ENCODE results near the gene FARS2.
"Not testable (repeated sequence)": the region's sequence is repeated elsewhere in the genome, so short reads cannot be mapped to it uniquely, and the experiment has no call there.

Gene FARS2

DNA sequence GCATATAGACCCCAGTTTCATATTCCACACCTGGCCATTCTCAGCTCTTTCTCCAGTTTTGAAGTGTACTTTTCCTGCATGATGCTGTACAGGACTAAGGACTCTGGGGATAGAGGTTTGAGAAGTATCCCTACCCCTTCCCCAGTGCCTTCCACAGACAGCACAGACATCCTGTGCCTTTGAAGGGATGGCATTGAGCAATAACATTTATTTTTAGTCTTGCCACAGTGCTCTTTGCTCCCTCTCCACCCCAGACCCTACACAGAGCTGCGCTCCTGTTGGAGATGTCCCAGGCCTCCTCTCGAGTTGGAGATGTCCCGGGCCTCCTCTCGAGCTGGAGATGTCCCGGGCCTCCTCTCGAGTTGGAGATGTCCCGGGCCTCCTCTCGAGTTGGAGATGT, 275.8 kb downstream of the FARS2 start:
- no peak for DNase-seq (ENCODE audit: low read depth)

DNA sequence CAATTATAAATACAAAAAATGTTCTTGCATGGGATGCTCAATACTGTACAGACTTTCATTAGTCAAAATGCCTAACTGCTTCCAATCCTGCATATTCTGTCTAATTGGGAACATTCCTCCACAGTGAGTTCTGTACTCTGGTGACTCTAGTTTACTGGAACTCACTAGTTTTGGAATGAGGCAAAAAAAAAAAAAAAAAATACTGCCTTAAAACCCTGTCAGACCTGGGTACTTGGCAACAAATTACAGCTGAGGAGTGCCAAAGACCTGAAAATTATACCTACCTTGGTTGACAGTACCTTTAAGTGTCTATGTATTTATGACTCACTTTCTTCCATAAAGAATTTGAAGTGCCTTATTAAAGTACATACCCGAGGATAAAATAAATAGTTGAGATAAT, 276.7 kb downstream of the FARS2 start:
- DNase-seq (ENCODE audit: low read depth), result no peak

DNA sequence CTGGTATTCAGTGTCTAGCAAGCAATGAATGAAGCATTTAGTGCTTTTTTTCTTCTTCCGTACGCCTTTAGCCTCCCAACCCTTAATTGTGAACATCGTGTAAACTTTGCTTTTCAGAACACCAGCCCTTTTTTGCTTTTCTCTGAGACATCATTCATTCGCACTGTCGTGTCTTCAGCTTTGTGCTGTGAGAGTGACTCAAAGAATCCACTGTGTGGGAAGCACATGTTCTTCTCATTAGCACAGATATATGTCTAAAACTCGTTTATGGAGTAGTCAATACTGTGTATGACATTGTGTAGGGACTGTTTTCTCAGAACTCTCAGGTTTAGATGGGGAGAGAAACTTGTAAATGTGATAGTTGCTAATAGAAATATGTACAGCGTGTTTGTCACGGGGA, 279.1 kb downstream of the FARS2 start:
- no peak for DNase-seq (ENCODE audit: low read depth)

DNA sequence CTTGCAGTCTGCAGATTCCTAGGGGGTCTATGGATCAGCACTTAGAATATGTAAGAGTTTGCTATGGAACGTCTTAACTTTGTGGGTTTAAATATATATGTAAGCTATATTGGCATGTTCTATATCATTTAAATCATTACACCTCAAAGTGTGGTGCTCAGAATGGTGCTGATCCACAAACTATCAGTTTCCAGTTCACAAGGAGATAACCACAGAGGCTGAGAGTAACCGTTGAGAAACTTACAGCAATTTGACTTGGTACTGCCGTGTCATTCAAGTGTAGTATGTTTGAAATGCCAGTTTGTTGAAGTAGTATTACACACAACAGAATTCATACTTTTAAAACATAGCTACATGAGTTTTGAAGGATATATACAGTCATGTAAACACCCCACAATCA, 279.7 kb downstream of the FARS2 start:
- no peak for DNase-seq (ENCODE audit: low read depth)

DNA sequence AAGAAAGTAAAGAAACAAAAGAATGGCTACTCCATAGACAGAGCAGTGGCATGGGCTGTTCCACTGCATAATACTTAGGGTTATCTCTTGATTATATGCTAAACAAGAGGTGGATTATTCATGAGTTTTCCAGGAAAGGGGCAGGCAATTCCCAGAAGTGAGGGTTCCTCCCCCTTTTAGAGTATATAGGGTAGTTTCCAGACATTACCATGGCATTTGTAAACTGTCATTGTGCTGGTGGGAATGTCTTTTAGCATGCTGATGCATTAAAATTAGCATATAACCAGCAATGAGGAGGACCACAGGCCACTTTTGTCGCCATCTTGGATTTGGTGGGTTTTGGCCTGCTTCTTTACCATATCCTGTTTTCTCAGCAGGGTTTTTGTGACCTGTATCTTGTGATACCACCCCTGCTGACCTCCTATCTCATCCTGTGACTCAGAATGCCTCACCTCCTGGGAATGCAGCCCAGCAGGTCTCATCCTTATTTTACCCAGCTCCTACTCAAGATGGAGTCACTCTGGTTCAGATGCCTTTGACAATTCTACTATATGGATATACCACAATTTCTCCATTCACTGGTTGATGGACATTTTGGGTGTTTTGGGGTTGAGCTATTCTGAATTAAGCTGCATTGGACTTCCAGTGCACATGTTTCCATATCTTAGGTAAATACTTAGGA, 280.6 kb downstream of the FARS2 start:
- DNase-seq (ENCODE audit: low read depth), result no peak

DNA sequence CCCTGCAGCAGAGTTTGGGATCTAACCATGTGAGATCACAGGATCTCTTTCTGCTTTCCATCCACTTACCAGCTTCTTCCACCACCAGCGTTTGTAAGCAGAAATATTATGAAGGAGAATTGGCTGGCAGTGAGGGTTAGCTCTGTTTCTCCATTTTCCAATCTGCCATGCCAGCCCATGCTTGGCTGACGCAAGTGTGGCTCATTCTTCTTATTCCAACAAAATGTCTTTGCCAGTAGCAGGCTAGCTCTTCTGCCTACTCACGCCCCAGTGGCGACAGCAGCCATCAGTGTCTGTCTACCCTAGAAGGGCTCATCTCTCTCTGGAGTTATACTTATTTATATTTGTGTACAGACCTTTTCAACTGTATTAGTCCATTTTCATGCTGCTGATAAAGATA, 286.2 kb downstream of the FARS2 start:
- DNase-seq (ENCODE audit: low read depth), result no peak

DNA sequence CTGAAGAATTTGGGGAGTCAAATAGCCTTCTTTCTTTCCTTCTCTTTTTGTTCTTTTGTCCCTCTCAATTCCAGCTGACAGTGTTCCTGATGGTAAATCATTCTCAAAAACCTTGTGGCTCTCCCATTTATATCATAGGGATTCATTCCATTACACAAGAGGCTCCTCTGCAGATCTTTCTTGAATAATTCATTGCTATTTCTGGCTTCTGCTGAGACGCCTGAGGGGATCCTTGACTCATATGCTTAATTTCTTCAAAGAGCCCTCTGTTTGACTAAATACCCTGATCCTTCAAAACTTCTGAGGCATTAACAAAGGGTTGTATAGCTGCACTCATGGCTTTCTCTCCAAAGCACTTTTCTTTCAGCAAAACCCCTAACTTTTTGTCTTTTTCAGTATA, 289.3 kb downstream of the FARS2 start:
- DNase-seq (ENCODE audit: low read depth), result no peak

DNA sequence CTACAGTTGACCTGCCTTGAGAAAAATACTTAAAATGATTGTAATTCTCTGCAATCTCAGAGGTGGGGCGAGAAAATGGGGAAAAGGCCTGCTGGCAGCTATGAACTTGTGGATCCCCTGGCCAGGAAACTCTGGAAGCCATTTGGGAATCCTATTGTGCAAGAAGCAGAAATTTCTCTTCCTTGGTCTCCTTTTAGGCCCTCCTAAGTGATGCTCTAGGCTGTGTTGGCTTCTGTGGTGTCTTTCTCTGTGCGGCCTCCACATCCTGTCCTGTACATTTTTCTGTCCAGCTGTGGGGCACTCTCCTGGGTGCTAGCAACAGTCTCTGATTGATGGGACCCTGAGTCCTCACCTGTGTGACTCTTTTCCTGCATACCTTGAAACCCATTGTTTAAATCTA, 290.9 kb downstream of the FARS2 start:
- DNase-seq (ENCODE audit: low read depth), result no peak

DNA sequence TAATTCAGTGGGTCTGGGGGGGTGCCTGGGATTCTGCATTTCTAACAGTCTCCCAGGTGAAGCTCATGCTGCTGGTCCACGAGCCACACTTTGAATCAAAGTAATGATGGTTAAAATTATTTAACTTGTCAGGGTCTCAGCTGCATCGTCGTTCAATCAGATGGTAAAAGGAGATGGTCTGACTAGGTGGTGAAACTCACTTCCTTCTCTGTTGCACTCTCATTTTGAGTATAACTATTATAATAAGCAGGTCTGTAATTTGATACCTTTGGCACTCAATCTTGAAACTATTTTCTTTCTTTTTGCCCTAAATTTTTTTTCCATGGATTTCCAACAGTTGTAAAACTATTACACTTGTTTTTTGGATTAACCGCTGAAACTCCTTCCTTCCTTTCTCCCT, 292.5 kb downstream of the FARS2 start:
- DNase-seq (ENCODE audit: low read depth), result no peak

DNA sequence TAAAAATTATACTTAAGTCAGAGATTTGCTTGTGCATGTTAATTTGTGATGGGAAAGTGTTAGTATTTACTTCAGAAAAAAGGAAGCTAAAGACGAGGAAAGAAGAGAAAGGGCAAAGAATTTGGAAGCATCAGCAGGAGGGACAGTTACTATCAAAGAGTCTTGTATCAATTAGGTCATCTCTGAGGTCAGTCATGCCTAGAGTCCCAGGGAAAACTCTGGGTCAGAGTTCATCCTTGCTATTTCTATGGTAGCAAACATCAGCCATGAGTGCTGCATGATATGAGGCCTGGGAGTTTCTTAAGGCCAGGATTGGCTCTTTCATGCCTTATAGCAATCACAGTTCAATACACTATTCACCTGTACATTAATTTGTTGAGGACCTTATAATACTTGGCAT, 292.9 kb downstream of the FARS2 start:
- DNase-seq (ENCODE audit: low read depth), result no peak

DNA sequence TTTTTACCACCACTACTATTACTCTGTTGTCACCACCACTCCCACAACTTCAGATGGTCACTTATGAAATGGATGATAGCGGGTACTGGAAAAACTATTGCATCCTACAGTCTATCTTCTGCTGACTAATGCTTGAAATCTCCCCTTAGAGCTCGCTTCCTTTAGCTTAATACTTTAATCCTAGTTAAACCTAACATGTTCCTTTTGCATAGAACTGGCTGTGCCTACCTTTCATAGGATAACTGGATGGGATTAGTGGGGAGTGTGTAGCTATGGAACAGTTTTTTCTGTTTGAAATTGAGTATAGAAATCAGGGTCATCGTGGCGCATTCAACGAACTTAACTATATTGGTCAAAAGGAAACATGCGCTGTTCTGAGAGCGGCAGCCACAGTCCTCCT, 294.7 kb downstream of the FARS2 start:
- no peak for DNase-seq (ENCODE audit: low read depth)

DNA sequence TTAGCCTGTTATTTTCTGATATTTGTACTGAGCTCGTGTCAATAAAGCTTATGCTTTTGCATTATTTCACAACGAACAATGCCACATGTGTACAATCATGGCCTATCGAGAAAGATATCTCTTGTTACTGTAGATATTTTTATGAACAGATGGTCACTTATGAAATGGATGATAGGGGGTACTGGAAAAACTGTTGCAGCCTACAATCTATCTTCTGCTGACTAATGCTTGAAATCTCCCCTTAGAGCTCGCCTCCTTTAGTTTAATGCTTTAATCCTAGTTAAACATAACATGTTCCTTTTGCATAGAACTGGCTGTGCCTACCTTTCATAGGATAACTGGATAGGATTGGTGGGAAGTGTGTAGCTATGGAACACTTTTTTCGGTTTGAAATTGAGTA, 296.2 kb downstream of the FARS2 start:
- no peak for DNase-seq (ENCODE audit: low read depth)

DNA sequence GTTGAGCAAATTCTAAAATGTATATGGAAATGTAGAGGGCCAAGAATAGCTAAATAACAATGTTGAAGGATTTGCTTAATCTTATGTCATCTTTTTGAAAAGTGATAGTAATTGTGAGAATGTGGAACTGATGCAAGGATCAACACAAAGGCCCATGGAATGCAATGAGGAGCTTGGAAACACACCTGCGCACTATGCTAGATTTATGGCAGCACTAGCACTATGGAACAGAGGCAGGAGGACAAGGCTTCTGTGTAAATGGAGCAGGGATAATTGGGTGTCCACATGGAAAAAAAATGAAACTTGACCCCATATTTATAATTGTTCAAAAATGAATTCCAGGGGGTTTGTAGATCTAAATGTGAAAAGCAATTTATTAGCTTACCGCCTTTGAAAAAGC, 298.3 kb downstream of the FARS2 start:
- DNase-seq (ENCODE audit: low read depth), result no peak

DNA sequence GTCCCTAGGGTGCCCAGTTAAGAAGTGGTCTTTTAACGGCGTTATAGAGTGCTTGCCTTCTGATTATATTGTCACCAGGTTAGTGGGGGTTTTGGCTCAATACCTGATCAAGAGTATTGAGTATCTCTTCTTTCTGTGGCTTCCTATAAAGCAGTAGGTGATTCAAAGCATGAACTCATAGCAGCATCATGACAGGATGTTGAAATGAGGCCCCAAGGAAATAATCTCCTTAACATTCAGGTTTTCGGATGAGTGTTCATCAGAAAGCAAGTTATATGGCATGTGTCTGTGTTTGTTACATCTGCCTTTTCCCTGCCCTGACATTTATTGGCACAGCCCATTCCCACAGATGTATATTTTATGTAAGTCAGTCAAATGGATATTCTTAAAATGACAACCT, 301.0 kb downstream of the FARS2 start:
- DNase-seq (ENCODE audit: low read depth), result no peak

DNA sequence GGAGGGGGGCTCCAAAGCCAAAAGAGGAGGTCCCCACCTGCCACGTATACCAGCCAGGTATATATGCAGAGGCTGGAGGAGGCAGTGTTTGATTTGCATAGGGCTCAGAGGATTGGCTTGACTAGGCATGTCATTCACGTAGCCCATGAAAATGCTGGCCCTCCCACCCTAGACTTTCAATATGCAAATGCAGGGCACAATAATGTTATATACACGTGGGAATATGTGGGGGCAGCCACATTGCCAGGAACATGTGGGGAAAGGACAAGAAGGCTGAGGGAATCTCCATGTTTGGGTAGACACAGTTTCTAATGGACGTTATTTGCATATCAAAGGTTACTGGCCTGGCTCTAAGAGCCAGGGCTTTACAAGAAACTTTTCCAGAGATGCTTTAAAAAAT, 301.8 kb downstream of the FARS2 start:
- no peak for DNase-seq (ENCODE audit: low read depth)

DNA sequence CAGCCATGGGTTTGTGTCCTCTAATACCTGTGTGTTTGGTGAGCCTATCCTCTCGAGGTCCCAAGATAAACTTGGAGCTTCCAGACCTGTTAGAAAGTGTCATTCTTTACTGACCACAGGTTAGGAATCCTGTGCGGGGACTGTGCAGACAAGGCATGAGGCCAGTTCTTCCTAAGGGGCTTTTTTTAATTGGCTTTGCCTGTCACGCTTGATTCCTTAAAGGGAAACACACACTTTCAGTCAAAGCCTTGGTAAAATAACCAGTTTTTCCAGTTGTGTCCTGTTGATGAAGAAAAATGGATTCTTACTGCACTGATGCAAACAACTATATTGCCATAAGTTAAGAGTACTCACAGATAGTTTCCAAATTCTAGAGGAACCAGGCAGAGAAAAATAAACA, 303.4 kb downstream of the FARS2 start:
- not testable (repeated sequence) for DNase-seq (ENCODE audit: low read depth)

DNA sequence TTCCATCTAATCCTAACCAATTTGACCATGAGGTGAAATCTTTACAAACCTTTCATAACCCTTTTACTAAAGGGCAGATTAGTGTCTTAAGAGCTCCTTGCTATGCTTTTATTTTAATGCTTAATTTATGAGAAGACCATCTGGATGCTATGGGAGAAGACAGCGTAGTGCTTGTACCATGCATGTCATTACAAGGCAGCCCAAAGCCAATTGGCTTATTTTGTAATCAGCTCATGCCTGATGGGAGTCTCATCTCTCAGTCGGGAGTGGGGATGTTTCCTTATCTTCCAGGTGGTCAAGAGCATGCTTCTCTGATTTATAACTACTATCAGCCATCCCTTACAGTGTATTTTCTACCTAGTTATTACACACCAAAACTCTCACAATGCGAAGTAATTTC, 304.7 kb downstream of the FARS2 start:
- DNase-seq (ENCODE audit: low read depth), result no peak

DNA sequence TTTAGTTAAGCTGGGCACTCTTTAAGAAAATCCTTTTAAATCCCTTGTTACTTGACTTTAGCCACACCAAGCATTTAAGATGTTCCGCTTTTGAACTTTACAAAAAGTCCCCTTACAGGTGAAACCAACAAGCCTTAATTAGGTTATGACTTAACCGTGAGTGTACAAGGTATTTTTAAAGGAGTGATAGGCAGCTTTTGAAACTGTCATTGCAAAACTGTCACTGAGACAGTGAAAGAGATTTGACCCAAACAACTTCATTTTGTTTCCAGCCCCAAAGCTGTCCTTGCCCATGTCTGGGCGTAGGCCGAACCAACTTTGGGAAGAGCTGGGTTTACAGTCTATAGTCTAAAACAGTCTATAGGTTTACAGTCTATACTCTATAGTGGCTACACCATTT, 305.4 kb downstream of the FARS2 start:
- no peak for DNase-seq (ENCODE audit: low read depth)

DNA sequence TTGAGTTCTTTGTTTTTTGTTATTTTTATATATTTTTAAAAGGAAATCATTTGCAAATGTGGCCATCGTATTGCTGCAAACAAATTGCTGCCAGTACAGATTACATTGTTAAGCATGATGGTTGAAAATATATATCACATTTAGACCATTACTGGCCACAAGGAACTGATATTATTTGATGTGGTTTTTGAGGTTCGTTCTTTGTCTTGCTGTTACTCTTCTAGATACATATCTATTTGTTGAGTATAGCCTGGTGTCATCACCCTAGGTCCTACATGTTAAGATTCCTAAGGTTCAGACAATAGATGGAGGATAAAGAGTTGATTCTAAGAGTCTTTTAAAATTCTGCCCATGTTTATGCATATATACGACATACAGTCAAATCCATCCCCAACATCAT, 306.0 kb downstream of the FARS2 start:
- DNase-seq (ENCODE audit: low read depth), result no peak

DNA sequence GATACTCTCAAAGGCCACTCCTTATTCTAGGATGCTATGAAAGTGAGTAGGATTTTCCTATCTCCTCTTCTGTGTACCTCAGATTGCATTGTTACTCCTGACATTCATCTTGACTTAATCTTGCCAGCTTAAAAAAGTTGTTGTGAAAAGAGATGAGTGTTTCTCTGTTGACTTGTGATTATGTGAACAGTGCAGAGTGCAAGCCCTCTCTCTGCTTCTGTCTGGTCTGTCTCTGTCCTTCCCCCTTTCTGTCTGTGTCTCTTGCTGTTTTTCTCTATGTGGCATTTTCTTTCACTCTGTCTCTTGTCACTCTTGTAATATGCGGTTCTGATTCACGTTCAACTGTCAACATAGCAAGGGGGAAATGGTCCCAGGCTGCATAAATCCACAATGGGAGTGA, 306.6 kb downstream of the FARS2 start:
- DNase-seq (ENCODE audit: low read depth), result no peak

DNA sequence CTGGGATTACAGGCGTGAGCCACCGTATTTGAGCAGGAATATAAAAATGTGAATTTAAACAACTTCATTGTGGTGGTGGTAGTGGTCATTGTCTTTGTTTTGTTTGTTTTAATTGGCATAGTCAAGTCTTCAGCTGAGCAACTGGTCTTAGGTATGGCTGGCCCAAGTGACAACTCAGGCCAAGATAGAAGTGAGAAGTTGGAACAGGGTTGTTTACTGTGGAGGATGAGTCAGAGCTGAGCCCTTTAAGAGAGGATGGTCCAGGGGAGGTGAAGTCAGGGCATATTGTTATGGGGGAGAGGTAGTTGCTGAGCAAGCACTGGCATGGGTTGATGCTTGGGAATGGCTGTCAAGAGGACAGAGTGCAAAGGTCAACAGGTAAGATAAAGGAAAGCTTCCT, 308.2 kb downstream of the FARS2 start:
- no peak for DNase-seq (ENCODE audit: low read depth)

DNA sequence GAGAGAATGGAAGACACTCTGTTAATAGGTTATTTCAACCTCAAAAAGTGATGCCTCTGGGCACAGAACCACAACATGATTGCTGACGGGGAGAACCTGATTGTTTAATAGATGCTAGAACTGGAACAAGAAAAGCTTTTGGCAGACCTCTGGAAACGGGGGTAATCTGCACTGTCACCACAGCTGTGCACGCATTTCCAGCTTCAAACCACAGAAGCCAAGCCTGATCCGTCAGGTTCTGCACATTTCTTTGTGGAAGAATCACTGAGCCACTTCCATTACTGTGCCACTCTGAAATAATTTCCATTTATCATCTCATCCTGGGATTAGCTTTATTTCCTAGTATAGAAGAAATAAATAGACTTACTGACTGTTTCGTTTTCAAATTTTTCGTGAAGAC, 309.3 kb downstream of the FARS2 start:
- DNase-seq (ENCODE audit: low read depth), result no peak

DNA sequence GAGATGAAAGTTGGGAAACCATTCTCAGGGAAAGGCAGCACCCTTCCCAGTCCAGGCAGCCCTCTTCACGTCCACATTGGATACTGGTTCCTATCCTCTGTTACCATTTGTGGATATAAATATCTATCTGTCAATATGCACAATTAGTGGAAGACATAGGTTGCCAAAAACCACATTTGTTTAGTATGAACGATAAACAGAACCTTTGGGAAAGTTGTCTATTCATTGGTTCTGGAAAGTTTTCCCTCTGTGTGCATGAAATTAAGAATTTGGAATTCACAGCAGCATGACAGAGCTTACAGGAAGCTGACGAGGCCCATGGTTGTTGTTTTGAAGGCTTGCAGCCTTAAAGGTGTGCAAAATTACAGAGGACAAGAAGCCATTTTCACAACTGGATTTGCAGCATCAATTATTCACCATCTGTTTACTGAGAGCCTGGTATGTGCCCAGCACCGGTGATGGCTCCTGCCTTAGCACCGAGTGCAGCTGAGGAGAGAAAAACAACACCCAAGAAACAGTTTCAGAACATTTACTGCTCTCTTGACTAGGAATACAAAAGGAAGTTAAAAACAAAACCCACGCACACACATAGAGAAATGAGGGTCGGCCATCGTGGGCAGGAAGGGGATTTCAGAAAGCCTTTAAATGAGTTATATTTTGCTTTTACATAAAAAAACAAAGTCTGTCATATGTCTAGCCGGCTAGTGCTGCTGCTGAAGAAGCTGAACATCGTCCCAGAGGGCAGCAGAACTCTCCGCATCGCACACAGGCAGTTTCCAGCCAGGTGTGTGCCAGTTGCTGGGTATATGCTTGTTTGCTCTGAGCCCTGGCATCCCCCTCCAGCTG, 319.6 kb downstream of the FARS2 start:
- no peak for DNase-seq (ENCODE audit: low read depth)

DNA sequence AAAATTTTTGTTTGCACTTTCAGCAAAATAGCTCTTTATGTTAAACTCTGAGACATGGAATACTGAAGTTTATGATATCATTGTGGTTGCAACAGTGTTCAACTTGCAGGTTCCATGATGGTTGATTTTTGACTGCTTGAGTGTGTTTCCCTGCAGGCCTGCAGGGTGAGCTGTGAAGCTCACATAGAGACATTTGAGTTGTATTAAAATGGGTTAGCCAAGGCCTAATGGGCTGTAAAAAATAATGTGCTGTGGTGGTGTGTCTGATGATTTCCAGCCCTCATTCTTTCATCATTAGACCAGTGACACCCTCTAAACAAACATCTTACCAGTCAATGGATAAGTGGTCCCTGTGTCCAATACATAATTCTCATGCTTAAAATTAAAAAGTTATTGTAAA, 321.4 kb downstream of the FARS2 start:
- DNase-seq (ENCODE audit: low read depth), result no peak

Measured in stimulated activated CD8-positive, alpha-beta memory T cell treated with anti-CD3 and anti-CD28 coated beads, Interleukin-7, amount 100 ng/mL, for 24 hours (primary cell).